NCI-H2081 (cell line): ENCODE measurements around the gene WIPF3.

Experiments used
- DNase-seq, 2 experiments: peaks; one replicate each; lab custom pipeline; 2025; lab: John Stamatoyannopoulos, UW

Gene WIPF3

DNA sequence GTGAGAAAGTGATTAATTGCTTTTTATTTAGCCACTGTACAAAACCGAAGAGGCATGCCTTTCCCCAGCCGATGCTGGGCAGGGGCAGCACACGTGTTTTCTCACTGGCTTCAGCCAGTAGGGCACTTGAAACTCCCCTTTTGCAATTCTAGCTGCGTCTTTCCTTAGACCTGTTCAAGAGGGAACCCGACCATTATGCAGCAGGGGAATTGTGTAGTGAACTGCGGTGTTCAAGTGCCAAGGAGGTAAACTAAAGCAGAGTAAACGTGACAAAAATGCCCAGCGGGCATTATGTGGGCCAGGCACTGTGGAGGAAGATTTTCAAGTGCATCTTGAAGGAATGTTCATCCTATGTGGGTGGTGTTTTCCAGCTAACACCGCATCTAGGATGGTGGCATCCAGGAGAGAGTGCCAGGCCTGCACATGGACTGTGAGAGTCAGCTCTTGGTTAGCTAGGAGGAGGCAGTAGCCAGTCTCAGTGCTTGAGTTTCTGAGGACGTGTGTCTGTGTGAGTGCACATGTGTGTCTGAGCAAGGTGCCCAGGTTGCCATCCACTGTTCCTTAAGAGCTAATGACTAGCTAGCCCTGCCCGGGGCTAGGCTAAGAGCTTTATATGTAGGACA lies 3.3 kb downstream of the WIPF3 start:
- DNase-seq: no peak

DNA sequence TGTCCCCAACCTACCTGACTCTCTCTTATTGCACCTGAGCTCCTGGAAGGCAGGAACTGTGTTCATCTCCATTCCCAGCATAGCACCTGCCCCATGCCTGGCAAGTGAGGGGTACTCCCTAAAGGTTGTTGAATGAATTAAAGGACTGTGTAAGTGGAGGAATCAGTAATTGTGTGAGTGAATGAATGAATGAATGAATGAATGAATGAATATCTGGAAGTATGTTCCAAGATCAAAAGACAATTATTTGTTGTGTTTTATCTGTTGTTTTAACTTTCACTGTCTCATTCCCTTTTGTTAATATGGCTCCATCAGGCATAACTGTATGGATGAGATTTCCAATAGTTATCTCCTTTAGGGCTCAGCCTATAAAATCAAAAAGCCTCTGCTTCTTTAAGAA lies 4.0 kb downstream of the WIPF3 start:
- no peak for DNase-seq

DNA sequence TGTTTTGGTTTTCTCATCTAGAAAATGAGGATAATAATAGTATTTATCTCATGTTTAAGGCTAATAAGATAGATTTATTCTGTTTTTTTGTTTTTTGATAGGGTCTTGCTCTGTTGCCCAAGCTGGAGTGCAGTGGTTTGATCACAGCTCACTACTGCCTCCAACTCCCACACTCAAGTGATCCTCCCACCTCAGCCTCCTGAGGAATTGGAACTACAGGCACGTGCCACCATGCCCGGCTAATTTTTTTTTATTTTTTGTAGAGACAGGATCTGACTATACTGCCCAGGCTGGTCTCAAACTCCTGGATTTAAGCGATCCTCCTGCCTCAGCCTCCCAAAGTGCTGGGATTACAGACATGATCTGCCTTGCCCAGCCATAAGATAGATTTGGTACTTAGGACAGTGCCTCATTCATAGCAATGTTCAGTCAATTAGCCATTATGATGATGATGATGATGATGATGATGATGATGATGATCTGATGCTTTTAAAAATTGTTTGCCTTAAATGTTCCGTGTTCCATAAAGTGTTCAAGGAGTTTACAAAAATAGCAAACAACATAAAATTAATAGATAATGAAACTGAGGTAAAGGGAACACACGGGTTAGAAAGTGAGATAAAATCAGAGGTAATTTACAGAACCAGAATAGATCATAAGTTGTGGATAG lies 4.6 kb downstream of the WIPF3 start:
- DNase-seq: no peak

- no peak for DNase-seq
These were observed 5.3 kb downstream of the WIPF3 start for GRCh38 chr7:29811586-29811985.

DNA sequence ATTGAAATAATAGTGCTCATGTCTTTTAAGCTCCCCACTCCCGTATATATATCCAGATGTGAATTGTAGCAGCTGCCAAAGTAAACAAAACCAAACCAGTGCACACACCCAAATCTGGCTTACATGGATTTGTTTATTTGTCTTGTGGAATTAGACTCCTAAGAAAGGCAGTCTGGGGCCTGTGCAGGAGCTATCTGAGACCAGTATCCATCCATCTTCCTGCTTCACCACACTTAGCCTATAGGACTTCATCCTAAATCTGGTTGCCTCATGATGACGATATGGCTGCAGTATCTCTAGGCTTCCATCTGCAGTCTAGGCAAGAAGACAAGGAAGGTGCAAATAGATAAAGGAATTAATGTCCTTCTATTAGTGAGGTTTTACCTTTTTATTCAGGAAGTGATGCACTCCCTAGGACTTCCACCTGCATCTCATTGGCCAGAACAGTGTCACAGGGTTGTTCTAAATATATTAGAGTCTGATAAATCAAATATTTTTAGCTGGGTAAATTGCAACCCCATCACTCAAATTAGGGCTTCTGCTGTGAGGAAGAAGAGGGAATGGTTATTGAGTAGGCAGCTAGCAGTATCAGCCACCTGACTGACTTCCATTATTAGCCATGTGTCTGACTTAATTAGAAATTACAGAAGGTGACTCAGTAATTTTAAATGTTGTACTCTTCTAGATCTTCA lies 6.0 kb downstream of the WIPF3 start:
- DNase-seq: no peak

DNA sequence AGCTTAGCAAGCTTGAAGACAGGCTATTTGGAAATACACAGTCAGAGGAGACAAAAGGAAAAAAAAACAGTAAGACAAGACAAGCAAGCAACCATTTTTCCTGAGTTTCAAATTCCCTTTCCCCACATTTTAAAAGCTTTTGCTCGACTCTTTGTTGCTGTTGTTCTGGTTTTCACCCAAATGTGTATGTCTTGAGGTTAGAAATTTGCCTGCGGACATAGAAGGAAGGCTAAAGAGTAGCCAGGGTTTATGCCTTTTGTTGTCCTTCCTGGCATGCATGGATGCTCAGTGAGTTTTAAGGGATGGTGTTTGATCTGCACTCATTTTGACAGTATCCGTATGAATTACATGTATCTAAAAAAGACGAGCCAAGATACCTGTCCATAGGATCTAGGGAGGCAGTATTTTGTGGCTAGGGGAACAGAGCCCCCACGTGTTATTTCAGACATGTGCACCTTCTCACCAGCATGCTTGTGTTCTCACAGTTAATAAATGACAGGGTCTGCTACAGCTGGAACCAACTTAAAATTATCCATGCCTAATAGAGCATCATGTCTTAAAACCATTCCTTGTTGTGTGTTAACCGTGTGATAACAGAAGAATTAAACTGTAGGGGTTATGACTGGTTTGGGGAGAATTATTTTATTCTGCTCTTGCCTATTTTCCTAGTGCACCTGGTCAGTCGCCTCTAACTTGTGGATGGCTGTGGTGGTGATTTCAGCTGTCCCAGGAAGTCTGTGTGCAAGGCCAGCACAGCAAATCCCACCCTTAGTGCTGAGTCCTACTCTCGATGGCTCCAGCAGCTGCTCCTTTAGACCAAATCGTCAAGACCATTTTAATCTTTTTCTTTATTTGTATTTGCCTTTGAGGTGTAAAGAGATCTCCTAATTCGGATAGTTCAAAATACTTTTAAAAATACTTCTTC lies 9.1 kb downstream of the WIPF3 start:
- no peak for DNase-seq

GRCh38 chr7:29818308-29818707 lies 12.0 kb downstream of the WIPF3 start:
- no peak for DNase-seq

- DNase-seq: peak; percentile 13 to 33
These were observed 19.6 kb downstream of the WIPF3 start for GRCh38 chr7:29825775-29826529.

- DNase-seq: no peak
These were observed 20.2 kb downstream of the WIPF3 start for GRCh38 chr7:29826530-29826822.

GRCh38 chr7:29826904-29827303 lies 20.6 kb downstream of the WIPF3 start:
- no peak for DNase-seq

- no peak for DNase-seq
These were observed 25.4 kb downstream of the WIPF3 start for GRCh38 chr7:29831705-29832104.

GRCh38 chr7:29833929-29834328 lies 27.6 kb downstream of the WIPF3 start:
- no peak for DNase-seq

- DNase-seq: no peak
These were observed 29.4 kb downstream of the WIPF3 start for GRCh38 chr7:29835718-29836117.

DNA sequence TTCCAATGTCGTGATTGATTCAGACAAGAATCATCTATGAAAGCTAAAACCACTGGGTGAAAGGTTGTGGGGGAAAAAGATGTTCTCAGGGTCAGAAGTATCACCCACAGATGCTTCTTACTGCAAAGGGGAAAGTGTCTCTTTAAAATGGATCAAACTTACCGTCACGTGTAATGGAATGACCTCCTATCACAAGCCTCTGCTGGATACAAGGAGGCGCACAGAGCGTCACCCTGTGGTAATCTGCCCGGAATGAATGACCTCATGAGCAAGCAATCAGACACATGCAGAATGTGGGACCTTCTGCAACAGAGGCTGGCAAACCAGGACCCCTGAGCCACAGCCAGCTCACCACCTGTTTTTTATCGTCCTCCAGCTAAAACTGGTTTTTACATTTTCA lies 33.0 kb downstream of the WIPF3 start:
- no peak for DNase-seq

DNA sequence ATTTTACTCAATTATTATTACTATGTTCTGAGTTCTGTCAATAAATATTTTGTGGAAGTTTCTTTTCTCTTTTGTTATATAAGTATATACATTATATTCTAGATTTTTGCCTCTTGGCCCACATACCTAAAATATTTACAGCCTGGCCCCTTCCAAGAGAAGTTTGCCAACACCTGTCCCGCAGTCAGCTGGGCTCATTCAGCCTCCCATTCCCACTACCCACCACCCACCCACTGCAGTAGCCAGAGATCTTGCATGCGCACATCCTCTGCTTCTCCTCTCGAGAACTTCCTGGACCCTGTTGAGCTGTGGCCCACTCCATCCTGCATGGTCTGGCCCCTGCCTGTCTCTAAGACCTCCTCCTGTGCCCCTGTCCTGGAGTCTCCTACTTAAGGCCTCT lies 33.6 kb downstream of the WIPF3 start:
- DNase-seq: no peak

DNA sequence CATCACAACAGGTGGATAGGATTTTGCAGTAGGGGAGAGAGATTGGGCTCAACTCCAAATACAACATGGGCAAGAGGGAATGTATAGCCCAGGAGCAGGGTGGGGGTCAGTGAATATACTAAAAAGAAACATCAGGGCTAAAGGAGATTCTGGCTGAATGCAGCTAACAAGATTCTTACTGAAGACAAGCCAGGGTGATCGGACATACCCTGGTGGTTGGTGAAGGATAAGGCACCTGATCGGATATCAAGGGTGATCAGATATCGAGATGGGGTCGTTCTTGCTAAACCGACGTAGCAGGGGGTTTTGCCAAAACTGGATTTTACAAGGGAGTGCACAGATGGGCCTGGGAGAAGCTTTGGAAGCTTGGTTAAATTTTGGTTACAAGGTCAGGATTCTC lies 34.4 kb downstream of the WIPF3 start:
- no peak for DNase-seq

DNA sequence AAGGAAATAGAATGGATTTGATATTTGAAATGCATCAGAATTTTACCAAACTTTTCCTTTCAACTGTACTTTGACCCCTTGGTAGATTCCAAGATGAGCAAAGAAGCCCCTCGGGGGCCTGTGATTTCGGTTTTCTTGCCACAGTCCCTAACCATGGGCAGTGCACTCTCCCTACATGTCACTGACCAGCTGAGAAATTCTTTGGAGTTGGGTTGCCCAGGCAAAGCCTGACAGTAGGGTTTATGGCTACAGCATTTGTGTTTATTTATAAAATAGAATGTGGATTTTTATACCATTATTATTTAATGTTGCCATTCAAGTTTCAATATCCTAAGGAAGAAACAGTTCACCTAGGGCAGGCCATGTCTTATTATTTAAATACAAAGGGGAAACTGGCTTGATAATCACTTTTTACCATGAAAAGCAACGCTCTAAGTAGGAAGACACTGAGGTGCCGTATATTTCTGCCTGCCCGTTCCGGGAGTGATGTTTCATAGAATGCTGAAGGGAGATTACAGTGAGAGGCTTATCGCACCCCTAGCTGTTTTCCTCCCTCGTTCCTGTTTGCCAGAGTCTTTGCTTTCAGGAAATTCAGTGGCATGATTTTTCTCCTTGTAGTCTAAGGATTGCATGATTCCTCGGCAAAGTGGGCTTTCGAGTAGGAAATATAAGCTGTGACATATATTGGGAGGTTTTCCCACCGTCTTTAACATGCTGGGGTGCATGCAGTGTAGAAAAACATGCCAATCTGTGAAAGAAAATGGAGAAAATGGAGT lies 35.8 kb downstream of the WIPF3 start:
- DNase-seq: no peak

- peak; percentile 26 to 38 for DNase-seq
These were observed 36.8 kb downstream of the WIPF3 start for GRCh38 chr7:29843093-29843492.

DNA sequence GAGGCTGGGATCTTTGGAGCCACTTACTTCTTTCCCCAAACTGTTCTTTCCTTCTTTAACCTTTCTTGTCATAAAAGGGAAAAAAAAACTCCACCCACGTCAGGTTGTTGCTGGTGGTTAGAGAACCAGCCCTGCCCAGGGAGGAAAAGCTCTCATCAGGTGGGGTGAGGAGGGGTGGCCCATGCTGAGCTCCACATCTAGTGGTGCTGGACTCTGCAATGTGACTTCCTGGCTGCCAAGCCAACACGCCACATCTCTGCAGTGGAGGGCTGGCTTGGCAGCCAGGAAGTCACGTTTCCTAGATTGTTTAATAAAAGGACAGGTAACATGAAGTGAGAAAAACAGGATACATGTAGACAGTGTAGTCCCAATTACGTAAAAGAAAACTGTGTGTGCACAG lies 37.4 kb downstream of the WIPF3 start:
- DNase-seq: peak in 1 of 2 experiments; percentile 8

DNA sequence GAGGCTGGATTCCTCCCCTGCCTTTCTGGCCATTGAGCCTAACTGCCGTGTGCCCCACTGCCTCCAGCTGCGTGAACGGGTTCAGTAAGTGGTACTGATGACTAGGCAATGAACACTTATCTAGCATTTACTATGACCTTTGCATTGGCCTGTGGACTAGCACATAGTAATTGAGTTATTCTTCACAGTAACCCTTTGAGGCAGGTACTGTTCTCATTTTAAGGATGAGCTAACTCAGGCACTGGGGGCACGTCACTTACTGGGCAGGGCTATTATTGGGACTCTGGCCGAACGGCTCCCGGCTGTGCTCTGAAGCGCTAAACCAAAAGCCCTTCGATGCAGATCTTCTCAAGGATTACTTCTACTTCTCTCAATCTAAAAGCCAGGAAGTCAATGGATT lies 38.3 kb downstream of the WIPF3 start:
- no peak for DNase-seq

DNA sequence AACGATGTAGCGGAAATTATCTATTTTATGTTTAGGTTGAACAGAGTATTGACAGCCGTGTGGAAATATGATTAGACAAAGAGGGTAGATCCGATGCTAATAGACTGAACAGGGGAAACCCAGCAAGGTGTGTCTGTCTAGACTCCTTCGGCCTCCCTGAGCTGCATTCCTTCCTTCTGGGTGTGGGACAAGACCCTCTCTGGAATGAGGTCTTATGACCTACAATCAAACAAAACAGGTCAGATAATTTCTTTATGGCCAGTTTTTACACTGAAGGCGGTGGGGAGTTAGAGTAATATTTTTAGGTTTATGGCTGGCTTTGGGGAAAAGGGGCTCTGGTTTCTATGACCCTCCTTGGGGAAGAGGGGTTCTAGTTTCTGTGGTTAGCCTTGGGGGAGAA lies 41.2 kb downstream of the WIPF3 start:
- DNase-seq: no peak
